Epithelial cell of proximal tubule (primary cell): ENCODE measurements around the gene DSE. TPM values are rescaled to one million over a fixed set of nuclear protein-coding genes. Genes with fewer than 3 reads are reported as not detected.

ENCODE experiments used
- DNase-seq: peaks from one replicate; pipeline ENCODE4 v3.0.0-alpha.2; 2011; ENCODE audit warnings: low read depth
- H3K4me3 ChIP-seq: 2 replicates; pipeline ENCODE4 v1.5.1; 2011; ENCODE audit warnings: low read depth, mild to moderate bottlenecking, low read length
- CTCF ChIP-seq: conservative IDR thresholded peaks from 2 replicates; pipeline ENCODE4 v1.5.1; 2012; ENCODE audit warnings: low read depth, mild to moderate bottlenecking, low read length
- total RNA-seq: library from RNA; depleted of rRNA; stranded (reverse); fragments of >200 nt; gene quantifications from 2 replicates; pipeline ENCODE4 v1.2.3, GENCODE V29; 2015

DSE gene
- total RNA-seq, 1 donor from 2014 or later: 36.1 TPM

GRCh38 chr6:116363759-116364158, 7.0 kb upstream of the DSE start:
- no peak for DNase-seq
- H3K4me3 ChIP-seq: peak overlapping the region; percentile 11
- TF ChIP-seq CTCF: no peak

- no peak for TF ChIP-seq CTCF
- DNase-seq: no peak
- no peak overlapping the region for H3K4me3 ChIP-seq
Observed at GRCh38 chr6:116364321-116364720, 6.4 kb upstream of the DSE start.

GRCh38 chr6:116365743-116366142, 5.0 kb upstream of the DSE start:
- no peak overlapping the region for H3K4me3 ChIP-seq
- no peak for TF ChIP-seq CTCF
- no peak for DNase-seq

GRCh38 chr6:116366740-116367275, 3.9 kb upstream of the DSE start:
- no peak overlapping the region for H3K4me3 ChIP-seq
- TF ChIP-seq CTCF: no peak
- no peak for DNase-seq

GRCh38 chr6:116369540-116369939, 1.2 kb upstream of the DSE start:
- DNase-seq: no peak
- H3K4me3 ChIP-seq: peak overlapping the region; percentile 87
- TF ChIP-seq CTCF: no peak

- no peak for DNase-seq
- peak overlapping the region; percentile 87 for H3K4me3 ChIP-seq
Observed at GRCh38 chr6:116369964-116370759, 585 bp upstream of the DSE start.

More at GRCh38 chr6:116369964-116370759, 585 bp upstream of the DSE start:
- no peak for TF ChIP-seq CTCF
